GM15510 (cell line): ENCODE measurements around the gene NFKBIL1.
A peak's percentile ranks its signal among the peaks of the same experiment; 100 is the strongest.

Source experiments
- POLR2A ChIP-seq: IDR thresholded peaks from 3 replicates; pipeline ENCODE4 v1.6.1; 2011; ENCODE audit warnings: borderline replicate concordance; ENCODE audit not compliant: insufficient read length; ENCODE audit errors: extremely low read depth

NFKBIL1 gene

GRCh38 chr6:31580807-31581433 lies 33.5 kb downstream of the NFKBIL1 start:
- TF ChIP-seq POLR2A: peak; percentile 50

DNA sequence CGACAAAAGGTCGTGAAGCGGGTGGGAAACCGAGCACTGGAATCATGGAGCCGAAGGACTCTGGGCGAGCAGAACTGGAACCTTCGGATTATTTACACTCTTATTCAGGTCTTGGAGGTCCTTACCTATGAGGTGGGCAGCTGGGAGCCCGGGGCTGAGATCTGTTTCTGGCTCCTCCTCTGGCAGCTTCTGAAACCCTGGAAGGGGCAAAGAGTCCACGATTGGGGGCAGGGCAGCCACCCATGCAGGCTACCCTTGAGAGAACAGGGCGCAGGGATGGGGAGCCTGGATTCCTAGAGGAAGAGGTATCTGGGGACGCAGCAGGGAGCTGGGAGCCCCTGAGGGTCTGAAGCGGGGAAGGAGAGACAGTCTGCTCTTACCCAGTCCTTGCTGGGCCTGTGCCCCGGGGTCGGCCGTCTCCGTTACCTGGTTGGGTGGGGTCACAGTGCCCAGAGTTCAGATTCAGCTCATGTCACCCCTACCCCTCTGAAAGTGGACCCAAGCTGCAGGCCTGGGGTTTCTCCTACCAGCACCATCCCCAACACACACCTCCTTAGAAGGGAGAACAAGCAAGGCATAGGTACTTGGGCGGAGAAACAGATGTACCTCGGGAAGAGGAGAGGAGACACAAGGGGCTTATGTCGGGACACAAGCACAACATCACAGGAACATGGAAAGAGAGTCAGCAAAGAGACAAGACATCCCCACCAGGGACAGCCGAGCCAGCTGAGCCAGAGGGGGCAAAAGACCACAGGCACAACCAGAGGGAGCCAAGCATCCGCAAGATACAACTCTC lies 34.2 kb downstream of the NFKBIL1 start:
- no peak for TF ChIP-seq POLR2A

GRCh38 chr6:31582230-31582643 lies 34.8 kb downstream of the NFKBIL1 start, which contains the start of gene LTB:
Gene LTB, minus strand, starts transcription at chr6:31582424. Its CDS starts 7 bp downstream, at chr6:31582417.
- peak; percentile 45 for TF ChIP-seq POLR2A

DNA sequence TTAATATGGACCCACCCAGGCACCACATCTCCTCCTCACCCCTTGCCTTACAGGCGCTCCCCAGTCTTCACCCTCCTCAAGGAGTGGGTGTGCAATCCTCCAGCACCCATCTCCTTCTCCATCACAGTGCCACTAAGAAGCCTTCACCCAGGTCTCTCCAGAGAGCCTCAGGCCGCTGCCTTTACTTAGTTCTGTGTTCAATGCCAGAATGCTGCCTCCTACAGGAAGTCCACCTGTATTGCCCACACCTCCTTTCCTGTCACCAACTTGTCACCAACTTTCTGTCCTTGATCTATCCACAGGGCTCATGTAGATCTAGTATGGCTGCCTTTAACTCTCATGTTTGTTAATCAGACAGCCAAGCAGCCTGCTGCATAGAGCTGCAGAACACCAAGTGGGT lies 38.1 kb downstream of the NFKBIL1 start:
- no peak for TF ChIP-seq POLR2A

DNA sequence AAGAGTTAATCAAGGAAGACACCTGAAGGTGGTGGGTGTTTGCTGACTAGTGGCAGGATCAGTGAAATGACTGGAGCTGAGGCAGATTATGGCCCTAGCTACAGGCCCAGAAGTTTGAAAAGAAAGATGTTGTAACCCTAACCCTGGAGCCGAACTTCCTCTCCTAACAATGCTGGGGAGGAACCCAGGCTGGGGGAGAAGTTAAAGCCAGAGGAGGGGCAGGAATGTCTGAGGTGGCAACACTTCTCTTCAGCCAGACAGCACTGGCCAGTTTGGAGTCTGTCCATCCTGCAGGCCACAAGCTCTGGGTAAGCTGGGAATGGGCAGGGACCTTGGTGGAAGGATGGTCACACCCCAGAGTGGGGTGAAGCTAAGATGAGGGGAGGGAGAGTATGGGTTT lies 38.6 kb downstream of the NFKBIL1 start, which contains the start of gene LST1:
LST1 (plus strand) TSS at position 270 of the 400 bp plus-strand sequence. CDS start 1,023 bp downstream, outside the sequence.
- TF ChIP-seq POLR2A: no peak

DNA sequence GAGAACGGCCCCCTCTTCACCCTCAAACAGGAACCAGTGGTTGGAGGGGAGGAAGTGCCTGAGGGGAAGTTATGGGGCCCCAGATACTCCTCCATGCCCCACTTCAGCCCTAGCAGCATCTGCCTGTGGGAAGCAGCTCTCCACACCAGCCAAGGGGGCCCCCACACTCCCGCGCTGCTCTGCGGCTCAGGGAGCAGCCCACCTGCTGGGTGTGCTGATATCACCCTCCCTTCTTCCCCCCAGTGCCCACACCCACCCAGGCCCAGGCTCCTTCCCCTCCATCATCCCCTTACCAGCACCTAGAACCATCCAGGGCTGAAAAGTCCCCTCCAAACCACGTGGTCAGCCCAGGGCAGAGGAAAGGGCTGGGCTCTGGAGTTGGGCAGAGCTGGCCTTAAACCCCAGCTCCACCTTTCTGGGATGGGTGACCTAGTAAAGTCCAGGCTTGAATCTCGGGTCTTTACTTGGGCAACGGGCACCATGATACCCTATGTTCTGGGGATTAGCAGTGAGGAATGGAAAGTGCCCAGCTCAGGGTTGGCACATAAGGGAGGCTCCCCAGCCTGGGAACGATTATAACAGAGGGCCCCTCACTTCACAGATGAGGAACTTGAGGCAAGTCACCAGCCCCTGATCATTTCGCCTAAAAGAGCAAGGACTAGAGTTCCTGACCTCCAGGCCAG lies 39.3 kb downstream of the NFKBIL1 start:
- TF ChIP-seq POLR2A: peak; percentile 45

DNA sequence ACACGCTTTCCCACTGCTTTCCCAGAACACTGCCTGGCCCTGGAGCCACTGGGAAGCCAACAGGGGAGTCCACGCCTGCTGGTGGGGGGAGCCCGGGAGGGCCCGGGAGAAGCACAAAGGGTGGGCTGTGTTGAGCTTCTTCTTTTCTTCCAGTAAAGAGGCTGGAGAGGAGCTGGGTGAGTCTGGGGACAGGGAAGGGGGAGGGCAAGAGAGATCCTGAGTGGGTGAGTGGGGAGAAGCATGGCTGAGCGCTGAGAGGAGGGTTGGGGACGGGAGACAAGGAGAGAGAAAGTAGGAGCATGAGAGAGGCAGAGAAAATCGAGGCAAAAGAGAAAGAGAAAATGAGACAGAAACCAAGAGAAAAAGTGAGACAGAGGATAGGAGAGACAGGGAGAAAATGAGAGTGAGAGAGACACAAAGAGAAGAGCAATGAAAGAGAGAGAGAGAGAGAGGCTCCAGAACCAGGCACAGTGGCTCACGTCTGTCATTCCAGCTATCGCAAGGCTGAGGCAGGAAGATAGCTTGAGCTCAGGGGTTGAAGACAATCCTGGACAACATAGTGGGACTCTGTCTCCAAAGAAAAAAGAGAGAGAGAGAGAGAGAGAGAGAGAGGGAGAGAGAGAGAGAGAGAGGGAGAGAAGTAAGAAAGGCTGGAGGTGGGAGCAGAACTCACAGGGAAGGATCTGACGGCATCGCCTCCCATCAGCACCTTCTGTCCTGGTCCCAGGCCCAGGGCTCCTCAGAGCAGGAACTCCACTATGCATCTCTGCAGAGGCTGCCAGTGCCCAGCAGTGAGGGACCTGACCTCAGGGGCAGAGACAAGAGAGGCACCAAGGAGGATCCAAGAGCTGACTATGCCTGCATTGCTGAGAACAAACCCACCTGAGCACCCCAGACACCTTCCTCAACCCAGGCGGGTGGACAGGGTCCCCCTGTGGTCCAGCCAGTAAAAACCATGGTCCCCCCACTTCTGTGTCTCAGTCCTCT lies 40.7 kb downstream of the NFKBIL1 start:
- no peak for TF ChIP-seq POLR2A

DNA sequence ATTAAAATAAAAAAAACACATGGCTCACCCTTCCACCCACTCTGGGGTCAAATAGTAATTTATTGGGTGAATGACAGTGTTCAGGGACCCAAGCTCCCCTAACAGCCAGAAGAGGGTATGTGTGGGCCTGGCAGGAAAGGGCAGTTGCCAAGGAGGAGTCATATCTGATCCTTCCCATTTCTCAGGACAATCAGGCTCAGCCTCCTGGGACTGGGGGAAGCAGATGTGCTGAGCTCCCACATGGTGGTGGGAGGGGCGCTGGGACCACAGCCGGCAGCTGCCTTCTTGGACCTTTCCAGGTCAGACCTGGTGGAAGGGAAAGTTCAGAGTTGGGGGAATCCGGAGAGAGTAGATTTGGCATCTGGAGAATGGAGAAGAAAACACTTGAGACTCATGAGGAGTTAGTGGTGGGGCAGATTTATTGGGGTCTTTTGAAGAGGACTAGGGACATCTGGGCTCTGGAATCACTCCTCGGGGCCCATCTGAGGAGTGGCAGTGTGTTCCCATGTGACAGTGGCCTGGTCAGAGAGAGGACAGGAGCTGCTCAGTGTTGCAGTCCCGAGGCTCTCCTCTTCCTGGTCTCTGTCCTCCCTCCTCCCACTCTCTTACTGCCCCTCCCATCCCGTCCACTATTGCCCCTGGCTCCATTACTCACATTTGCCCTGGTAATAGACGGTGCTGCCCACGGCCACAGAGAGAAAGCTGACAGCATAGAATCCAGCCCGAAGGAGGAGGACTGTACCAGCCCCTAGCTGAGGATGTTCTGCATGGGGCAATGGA lies 41.7 kb downstream of the NFKBIL1 start:
- no peak for TF ChIP-seq POLR2A

DNA sequence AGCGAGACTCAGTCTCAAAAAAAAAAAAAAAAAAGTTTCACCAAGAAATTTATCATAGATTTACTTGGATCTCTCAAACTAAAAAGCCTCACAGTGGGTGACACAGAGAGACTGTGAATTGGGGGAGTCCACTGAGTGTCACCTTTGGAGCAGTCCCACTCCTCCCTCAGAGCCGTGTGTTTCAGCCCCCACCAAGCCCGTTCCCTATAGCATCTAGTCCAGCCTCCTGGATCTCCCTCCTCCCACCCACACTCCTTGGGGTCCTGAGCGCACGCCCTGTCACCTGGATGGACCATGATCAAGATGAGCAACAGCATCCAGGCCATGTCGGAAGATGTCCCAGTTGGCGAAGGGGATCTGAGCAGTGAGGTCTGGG lies 45.0 kb downstream of the NFKBIL1 start:
- no peak for TF ChIP-seq POLR2A

DNA sequence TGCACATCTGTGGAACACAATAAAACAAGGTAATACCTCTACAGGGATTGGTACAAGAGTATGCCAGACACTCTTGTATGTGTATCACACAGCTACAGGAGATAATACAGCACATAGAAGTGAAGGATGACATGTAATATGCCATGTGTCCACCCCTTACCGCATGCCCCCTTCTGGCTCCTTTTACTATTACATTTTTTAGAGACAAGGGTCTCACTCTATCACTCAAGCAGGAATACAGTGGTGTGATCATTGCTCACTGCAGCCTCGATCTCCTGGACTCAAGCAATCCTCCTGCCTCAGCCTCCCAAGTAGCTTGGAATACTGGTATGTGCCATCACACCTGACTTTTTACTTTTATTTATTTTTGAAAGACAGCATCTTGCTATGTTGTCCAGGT lies 49.6 kb downstream of the NFKBIL1 start:
- no peak for TF ChIP-seq POLR2A

- TF ChIP-seq POLR2A: no peak
Measured at GRCh38 chr6:31607317-31607716, 59.9 kb downstream of the NFKBIL1 start.
